ENCODE data around the gene LPP. TPM values are rescaled to one million over a fixed set of nuclear protein-coding genes. Genes with fewer than 3 reads are reported as not detected.

LPP gene
- total and polyA plus RNA-seq, 2 of the 13 experiments (the other 11 are each of a cell fraction or from before 2014, with no cell fraction given): 19.2 to 29.9 TPM

- BruUV-seq (replicated peaks): no TSS peak
- no peak for ATAC-seq
- POLR2A ChIA-PET: interaction anchor here (1.0 to 1.2 kb wide), 2 partner anchors 29 to 553 kb away, joined by 3 read pairs; partner anchors contain the start of gene BCL6
- H3K27me3 ChIP-seq (ENCODE audit: control insufficient read depth in 1 of 2, insufficient read depth in 2 of 2, low read length in 2 of 2): no peaks in the 10 kb centered on the region
- TF ChIP-seq SNAPC5 (CRISPR knock-in tag; IDR thresholded peaks at IDR 0.05; ENCODE audit: borderline replicate concordance) (no peak), FOSL2 (CRISPR knock-in tag; IDR thresholded peaks at IDR 0.05) (peak; percentile 28; the same call in 1 of the 2 replicates), SOX6 (IDR thresholded peaks at IDR 0.05) (no peak), SOX6 (CRISPR knock-in tag; IDR thresholded peaks at IDR 0.05) (0 out of 2 replicates have a peak, but pooled peaks have one; percentile 9)
- peaks cover 44% of the 10 kb centered on the region for H3K79me2 ChIP-seq (ENCODE audit: insufficient read depth, low read length)
- WGBS (ENCODE audit: low lambda C conversion rate): 97% methylated on average over 11 of the region's 11 CpGs
- H3K36me3 ChIP-seq (replicated peaks in 1 of 2; ENCODE audit: control insufficient read depth in 1 of 2, insufficient read depth in 2 of 2, low read length in 2 of 2): no peaks in the 10 kb centered on the region
- H2AFZ ChIP-seq (ENCODE audit: low read length): no peak overlapping the region
- peaks cover 90% of the 10 kb centered on the region for H3K4me1 ChIP-seq (ENCODE audit: insufficient read depth, low read length)
- H3K9me3 ChIP-seq (ENCODE audit: low read length): no peaks in the 10 kb centered on the region
- H3K27ac ChIP-seq (ENCODE audit: extremely low read length, insufficient read depth, low read length): no peak overlapping the region
- H3K4me3 ChIP-seq (replicated peaks in 1 of 3; ENCODE audit: insufficient read depth in 1 of 3, low read depth in 2 of 3, low read length in 3 of 3): no peak overlapping the region
- FAIRE-seq: no peak
- CTCF ChIA-PET (ENCODE audit: low intra/inter-chr PET ratio, low total read pairs): no interaction called here
- H3K4me2 ChIP-seq (ENCODE audit: low read depth, low read length): no peak overlapping the region
- intact Hi-C loops (cut with micrococcal nuclease; ENCODE audit: unreplicated experiment) (loop anchor here (5.0 kb wide), 2 partner anchors 127 to 653 kb away; no protein-coding TSS in a partner anchor), in situ Hi-C loops (cut with HindIII; ENCODE audit: extremely low pct_ligation_motif_present, low pct_unique_long_range_greater_than_20kb) (loop anchor here (5.0 to 10.0 kb wide), 3 partner anchors 448 to 656 kb away; partner anchors contain the start of gene BCL6)
- no peak for DNase-seq (ENCODE audit: low spot score)
- no peak overlapping the region for H3K9ac ChIP-seq (ENCODE audit: insufficient read depth, low read depth, low read length)
- no peaks in the 10 kb centered on the region for H4K20me1 ChIP-seq (ENCODE audit: insufficient read depth, low read length)
Measured at GRCh38 chr3:188299068-188299467, 145.1 kb downstream of the LPP start.

DNA sequence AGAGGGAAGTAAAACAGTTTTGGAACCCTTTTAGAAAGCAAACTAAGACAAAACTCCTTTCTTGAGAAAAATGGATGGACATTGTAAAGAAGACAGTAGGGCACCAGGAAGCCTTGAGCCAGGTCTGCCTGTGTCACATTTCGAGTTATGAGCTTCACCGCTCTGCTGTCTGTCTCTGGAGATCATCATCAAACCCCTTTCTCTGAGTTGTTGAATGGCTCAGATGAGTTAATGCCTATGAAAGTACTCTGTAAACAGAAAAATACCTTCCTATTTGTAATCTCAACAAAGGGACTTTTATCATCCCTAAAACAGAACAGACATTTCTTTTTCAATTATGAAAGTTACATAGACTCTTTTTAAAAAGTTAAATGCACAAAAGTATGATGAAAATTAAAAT is 145.8 kb downstream of the LPP start:
- Histone ChIP-seq H3K4me3 (replicated peaks in 1 of 3; ENCODE audit: insufficient read depth in 1 of 3, low read depth in 2 of 3, low read length in 3 of 3) (no peak overlapping the region), H3K36me3 (replicated peaks in 1 of 2; ENCODE audit: control insufficient read depth in 1 of 2, insufficient read depth in 2 of 2, low read length in 2 of 2) (no peaks in the 10 kb centered on the region), H3K27ac (ENCODE audit: extremely low read length, insufficient read depth, low read length) (no peak overlapping the region), H4K20me1 (ENCODE audit: insufficient read depth, low read length) (no peaks in the 10 kb centered on the region), H3K4me1 (ENCODE audit: insufficient read depth, low read length) (peaks cover 90% of the 10 kb centered on the region), H3K9ac (ENCODE audit: insufficient read depth, low read depth, low read length) (no peak overlapping the region), H3K9me3 (ENCODE audit: low read length) (no peaks in the 10 kb centered on the region), H3K79me2 (ENCODE audit: insufficient read depth, low read length) (peaks cover 47% of the 10 kb centered on the region), H3K4me2 (ENCODE audit: low read depth, low read length) (no peak overlapping the region), H3K27me3 (ENCODE audit: control insufficient read depth in 1 of 2, insufficient read depth in 2 of 2, low read length in 2 of 2) (no peaks in the 10 kb centered on the region), H2AFZ (ENCODE audit: low read length) (no peak overlapping the region)
- CTCF ChIA-PET (ENCODE audit: low intra/inter-chr PET ratio, low total read pairs): no interaction called here
- ATAC-seq (no peak), FAIRE-seq (no peak), DNase-seq (ENCODE audit: low spot score) (no peak)
- POLR2A ChIA-PET: interaction anchor here (1.2 kb wide), 1 partner anchor 554 kb away, joined by 3 read pairs; the partner anchor contains the start of gene BCL6
- intact Hi-C loops (cut with micrococcal nuclease; ENCODE audit: unreplicated experiment) (loop anchor here (5.0 kb wide), 2 partner anchors 127 to 653 kb away; no protein-coding TSS in a partner anchor), in situ Hi-C loops (cut with HindIII; ENCODE audit: extremely low pct_ligation_motif_present, low pct_unique_long_range_greater_than_20kb) (loop anchor here (5.0 to 10.0 kb wide), 3 partner anchors 448 to 655 kb away; partner anchors contain the start of gene BCL6)
- 96% methylated on average over 2 of the region's 2 CpGs for WGBS (ENCODE audit: low lambda C conversion rate)
- BruUV-seq (replicated peaks): no TSS peak
- TF ChIP-seq MED1 (CRISPR knock-in tag; IDR thresholded peaks at IDR 0.05) (0 out of 2 replicates have a peak, but pooled peaks have one; percentile 26), ETV6 (CRISPR knock-in tag; conservative IDR thresholded peaks at IDR 0.05) (no peak), NCOA1 (CRISPR knock-in tag; IDR thresholded peaks at IDR 0.05) (no peak), ZNF3 (CRISPR knock-in tag; IDR thresholded peaks at IDR 0.05) (peak; percentile 84), ATF7 (IDR thresholded peaks at IDR 0.05) (no peak), ATF7 (CRISPR knock-in tag; IDR thresholded peaks at IDR 0.05) (no peak), POLR2AphosphoS2 (IDR thresholded peaks at IDR 0.05; ENCODE audit: low read depth, low read length) (no peak), ATAD3A (CRISPR knock-in tag; IDR thresholded peaks at IDR 0.05) (no peak), HHEX (CRISPR knock-in tag; IDR thresholded peaks at IDR 0.05) (no peak), ZNF501 (CRISPR knock-in tag; IDR thresholded peaks at IDR 0.05) (no peak), TGIF2 (CRISPR knock-in tag; IDR thresholded peaks at IDR 0.05) (no peak)
- TF ChIP-seq, protein P1, sequence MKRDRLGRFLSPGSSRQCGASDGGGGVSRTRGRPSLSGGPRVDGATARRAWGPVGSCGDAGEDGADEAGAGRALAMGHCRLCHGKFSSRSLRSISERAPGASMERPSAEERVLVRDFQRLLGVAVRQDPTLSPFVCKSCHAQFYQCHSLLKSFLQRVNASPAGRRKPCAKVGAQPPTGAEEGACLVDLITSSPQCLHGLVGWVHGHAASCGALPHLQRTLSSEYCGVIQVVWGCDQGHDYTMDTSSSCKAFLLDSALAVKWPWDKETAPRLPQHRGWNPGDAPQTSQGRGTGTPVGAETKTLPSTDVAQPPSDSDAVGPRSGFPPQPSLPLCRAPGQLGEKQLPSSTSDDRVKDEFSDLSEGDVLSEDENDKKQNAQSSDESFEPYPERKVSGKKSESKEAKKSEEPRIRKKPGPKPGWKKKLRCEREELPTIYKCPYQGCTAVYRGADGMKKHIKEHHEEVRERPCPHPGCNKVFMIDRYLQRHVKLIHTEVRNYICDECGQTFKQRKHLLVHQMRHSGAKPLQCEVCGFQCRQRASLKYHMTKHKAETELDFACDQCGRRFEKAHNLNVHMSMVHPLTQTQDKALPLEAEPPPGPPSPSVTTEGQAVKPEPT (CRISPR knock-in tag; IDR thresholded peaks at IDR 0.05; ENCODE audit: low read depth): no peak
- TF ChIP-seq, protein P2, sequence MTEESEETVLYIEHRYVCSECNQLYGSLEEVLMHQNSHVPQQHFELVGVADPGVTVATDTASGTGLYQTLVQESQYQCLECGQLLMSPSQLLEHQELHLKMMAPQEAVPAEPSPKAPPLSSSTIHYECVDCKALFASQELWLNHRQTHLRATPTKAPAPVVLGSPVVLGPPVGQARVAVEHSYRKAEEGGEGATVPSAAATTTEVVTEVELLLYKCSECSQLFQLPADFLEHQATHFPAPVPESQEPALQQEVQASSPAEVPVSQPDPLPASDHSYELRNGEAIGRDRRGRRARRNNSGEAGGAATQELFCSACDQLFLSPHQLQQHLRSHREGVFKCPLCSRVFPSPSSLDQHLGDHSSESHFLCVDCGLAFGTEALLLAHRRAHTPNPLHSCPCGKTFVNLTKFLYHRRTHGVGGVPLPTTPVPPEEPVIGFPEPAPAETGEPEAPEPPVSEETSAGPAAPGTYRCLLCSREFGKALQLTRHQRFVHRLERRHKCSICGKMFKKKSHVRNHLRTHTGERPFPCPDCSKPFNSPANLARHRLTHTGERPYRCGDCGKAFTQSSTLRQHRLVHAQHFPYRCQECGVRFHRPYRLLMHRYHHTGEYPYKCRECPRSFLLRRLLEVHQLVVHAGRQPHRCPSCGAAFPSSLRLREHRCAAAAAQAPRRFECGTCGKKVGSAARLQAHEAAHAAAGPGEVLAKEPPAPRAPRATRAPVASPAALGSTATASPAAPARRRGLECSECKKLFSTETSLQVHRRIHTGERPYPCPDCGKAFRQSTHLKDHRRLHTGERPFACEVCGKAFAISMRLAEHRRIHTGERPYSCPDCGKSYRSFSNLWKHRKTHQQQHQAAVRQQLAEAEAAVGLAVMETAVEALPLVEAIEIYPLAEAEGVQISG (CRISPR knock-in tag; IDR thresholded peaks at IDR 0.05): no peak
